Measurements from ENCODE around the gene PKD1. TPM values are rescaled to one million over a fixed set of nuclear protein-coding genes. Genes with fewer than 3 reads are reported as not detected.
A peak's percentile ranks its signal among the peaks of the same experiment; 100 is the strongest.

Gene PKD1
- total RNA-seq, 1 experiment from 2014 or later: 91.5 TPM

GRCh38 chr16:2042986-2043666 is 92.6 kb downstream of the PKD1 start:
- TF ChIP-seq EZH2 (IDR thresholded peaks at IDR 0.05; ENCODE audit: low read depth) (no peak), CTCF (conservative IDR thresholded peaks at IDR 0.05) (no peak)
- H3K4me2 ChIP-seq: peak overlapping the region; percentile 42; the same call in 1 of the 2 replicates
- BruUV-seq (replicated peaks): no TSS peak
- H3K4me1 ChIP-seq (replicated peaks; ENCODE audit: insufficient read depth): peaks cover 53% of the 10 kb centered on the region
- intact Hi-C loops (cut with micrococcal nuclease; ENCODE audit: unreplicated experiment): loop anchor here (1.0 to 10.0 kb wide), 3 partner anchors 8 to 562 kb away; no protein-coding TSS in a partner anchor
- no peaks in the 10 kb centered on the region for H3K27me3 ChIP-seq (ENCODE audit: insufficient read depth, low read depth)
- DNase-seq: peak in 1 of 2 experiments; percentile 79
- H3F3A ChIP-seq (ENCODE audit: insufficient read depth, low read depth): peaks cover 38% of the 10 kb centered on the region
- ChIA-PET POLR2A (ENCODE audit: unreplicated experiment) (interaction anchor here (0.5 to 0.6 kb wide), 2 partner anchors 35 to 64 kb away, joined by 3 read pairs; no protein-coding TSS in a partner anchor), CTCF (interaction anchor here (0.6 kb wide), 1 partner anchor 97 kb away, joined by 4 read pairs; no protein-coding TSS in a partner anchor)
- H3K4me3 ChIP-seq: no peak overlapping the region
- no peaks in the 10 kb centered on the region for H3K9me2 ChIP-seq (ENCODE audit: insufficient read depth)
- no peaks in the 10 kb centered on the region for H4K20me1 ChIP-seq (ENCODE audit: insufficient read depth)
- H2AFZ ChIP-seq: no peak overlapping the region
- H3K27ac ChIP-seq: no peak overlapping the region
- H3K36me3 ChIP-seq (ENCODE audit: low read depth): no peaks in the 10 kb centered on the region
- peaks cover 10% of the 10 kb centered on the region for H3K79me2 ChIP-seq (ENCODE audit: low read depth)
- H3K9me3 ChIP-seq (ENCODE audit: insufficient read depth, low read depth): no peaks in the 10 kb centered on the region

GRCh38 chr16:2042171-2042985 is 93.3 kb downstream of the PKD1 start:
- Histone ChIP-seq H3K27me3 (ENCODE audit: insufficient read depth, low read depth) (no peaks in the 10 kb centered on the region), H4K20me1 (ENCODE audit: insufficient read depth) (no peaks in the 10 kb centered on the region), H3K4me1 (replicated peaks; ENCODE audit: insufficient read depth) (peaks cover 53% of the 10 kb centered on the region), H3K79me2 (ENCODE audit: low read depth) (peaks cover 9% of the 10 kb centered on the region), H2AFZ (no peak overlapping the region), H3F3A (ENCODE audit: insufficient read depth, low read depth) (peaks cover 38% of the 10 kb centered on the region), H3K9me3 (ENCODE audit: insufficient read depth, low read depth) (no peaks in the 10 kb centered on the region), H3K9me2 (ENCODE audit: insufficient read depth) (no peaks in the 10 kb centered on the region), H3K36me3 (ENCODE audit: low read depth) (no peaks in the 10 kb centered on the region), H3K4me3 (no peak overlapping the region), H3K4me2 (peak overlapping the region; percentile 71), H3K27ac (peak overlapping the region; percentile 95)
- TF ChIP-seq CTCF (conservative IDR thresholded peaks at IDR 0.05) (no peak), EZH2 (IDR thresholded peaks at IDR 0.05; ENCODE audit: low read depth) (no peak)
- intact Hi-C loops (cut with micrococcal nuclease; ENCODE audit: unreplicated experiment): loop anchor here (10.0 kb wide), 1 partner anchor 562 kb away; no protein-coding TSS in a partner anchor
- DNase-seq: peak in 1 of 2 experiments; percentile 65
- ChIA-PET POLR2A (ENCODE audit: unreplicated experiment) (interaction anchor here (0.5 to 0.6 kb wide), 2 partner anchors 71 to 1678 kb away, joined by 3 to 8 read pairs; no protein-coding TSS in a partner anchor), CTCF (no interaction called here)
- no TSS peak for BruUV-seq (replicated peaks)
